IMR-90 (cell line): ENCODE results near the gene SPNS2. TPM values are rescaled to one million over a fixed set of nuclear protein-coding genes. Genes with fewer than 3 reads are reported as not detected.

Experiments used
- ATAC-seq: fragments of 200-7000 bp; cut with Tn5 transposase; 2 replicates; pipeline ENCODE4 v1.9.1; 2020; ENCODE audit warnings: low read depth, mild to moderate bottlenecking, moderate library complexity
- BruUV-seq: library from RNA; stranded (reverse); fragments of 400-500 nt; replicated peaks from 2 replicates; lab custom pipeline; 2021; lab: Mats Ljungman, UMichigan
- CTCF ChIA-PET: fragments of 300-600 bp; formaldehyde crosslinking; extraction: SDS; loops from one replicate; lab custom pipeline; 2021; ENCODE audit warnings: antibody characterized with exemption; lab: Yijun Ruan, JAX
- POLR2A ChIA-PET: fragments of 300-600 bp; sonication (Branson Sonifier 250); formaldehyde crosslinking; loops from one replicate; lab custom pipeline; 2022; ENCODE audit warnings: antibody characterized with exemption; ENCODE audit not compliant: unreplicated experiment; lab: Charles Lee
- DNase-seq: peaks from one replicate; pipeline ENCODE4 v3.0.0; 2013
- H2AFZ ChIP-seq: replicated peaks from 2 replicates; pipeline ENCODE3; 2013; ENCODE audit warnings: low read length, mild to moderate bottlenecking; ENCODE audit not compliant: poor library complexity
- H2AK5ac ChIP-seq: 2 replicates; pipeline ENCODE4 v1.6.1; 2013; ENCODE audit warnings: low read depth, low read length, inconsistent platforms
- H2AK9ac ChIP-seq: replicated peaks from 2 replicates; pipeline ENCODE3; 2013; ENCODE audit warnings: mild to moderate bottlenecking, low read depth, low read length, moderate library complexity; ENCODE audit not compliant: poor library complexity
- H2BK120ac ChIP-seq: 2 replicates; pipeline ENCODE4 v1.6.1; 2013; ENCODE audit warnings: low read depth, low read length, inconsistent platforms
- H2BK15ac ChIP-seq: 3 replicates; pipeline ENCODE4 v1.6.1; 2013; ENCODE audit warnings: low read depth, low read length, inconsistent platforms
- H2BK20ac ChIP-seq: 2 replicates; pipeline ENCODE4 v1.6.1; 2013; ENCODE audit warnings: low read depth, mild to moderate bottlenecking, inconsistent platforms, low read length, moderate library complexity
- H2BK5ac ChIP-seq: 2 replicates; pipeline ENCODE4 v1.6.1; 2013; ENCODE audit warnings: mild to moderate bottlenecking, low read depth, low read length, inconsistent platforms; ENCODE audit not compliant: poor library complexity, severe bottlenecking
- H3K14ac ChIP-seq: replicated peaks from 2 replicates; pipeline ENCODE4 v1.6.1; 2013; ENCODE audit warnings: low read depth, low read length, inconsistent platforms
- H3K18ac ChIP-seq: 2 replicates; pipeline ENCODE4 v1.6.1; 2013; ENCODE audit warnings: low read depth, low read length, control low read depth
- H3K23ac ChIP-seq: 2 replicates; pipeline ENCODE4 v1.6.1; 2013; ENCODE audit warnings: low read depth, low read length, inconsistent platforms
- H3K27ac ChIP-seq: 2 replicates; pipeline ENCODE4 v1.5.1; 2013; ENCODE audit warnings: mild to moderate bottlenecking, control low read depth, low read length; ENCODE audit not compliant: insufficient read depth
- H3K27me3 ChIP-seq: 2 replicates; pipeline ENCODE4 v1.6.1; 2013; ENCODE audit warnings: low read length; ENCODE audit not compliant: control insufficient read depth, insufficient read depth
- H3K36me3 ChIP-seq: 2 replicates; pipeline ENCODE4 v1.6.1; 2013; ENCODE audit warnings: low read length, mixed read lengths; ENCODE audit not compliant: control insufficient read depth, insufficient read depth
- H3K4ac ChIP-seq: 2 replicates; pipeline ENCODE4 v1.6.1; 2013; ENCODE audit warnings: low read depth, low read length, inconsistent platforms
- H3K4me1 ChIP-seq: 2 replicates; pipeline ENCODE4 v1.6.1; 2013; ENCODE audit warnings: low read length, mixed read lengths; ENCODE audit not compliant: control insufficient read depth, insufficient read depth
- H3K4me2 ChIP-seq: 2 replicates; pipeline ENCODE4 v1.6.1; 2013; ENCODE audit warnings: low read depth, mild to moderate bottlenecking, control low read depth, low read length, moderate library complexity
- H3K4me3 ChIP-seq: 2 replicates; pipeline ENCODE4 v1.5.1; 2013; ENCODE audit warnings: low read depth, mild to moderate bottlenecking, control low read depth, low read length, moderate library complexity; ENCODE audit not compliant: insufficient read depth
- H3K56ac ChIP-seq: 2 replicates; pipeline ENCODE4 v1.6.1; 2013; ENCODE audit warnings: low read length, inconsistent platforms; ENCODE audit not compliant: insufficient read depth; ENCODE audit errors: extremely low read depth
- H3K79me1 ChIP-seq, 2 experiments: 2 replicates each; pipeline ENCODE4 v1.6.1; 2013; ENCODE audit warnings: low read length in 2 of 2, inconsistent platforms in 1 of 2, low read depth in 1 of 2
- H3K9ac ChIP-seq: 2 replicates; pipeline ENCODE4 v1.6.1; 2013; ENCODE audit warnings: low read depth, low read length, control low read depth
- H3K9me1 ChIP-seq: 2 replicates; pipeline ENCODE4 v1.6.1; 2013; ENCODE audit warnings: low read length, inconsistent platforms; ENCODE audit not compliant: insufficient read depth
- H3K9me3 ChIP-seq: 2 replicates; pipeline ENCODE4 v1.6.1; 2013; ENCODE audit warnings: low read length; ENCODE audit not compliant: control insufficient read depth, insufficient read depth
- H4K20me1 ChIP-seq: 2 replicates; pipeline ENCODE4 v1.6.1; 2013; ENCODE audit warnings: low read length, inconsistent platforms; ENCODE audit not compliant: insufficient read depth
- H4K5ac ChIP-seq: 2 replicates; pipeline ENCODE4 v1.6.1; 2013; ENCODE audit warnings: mild to moderate bottlenecking, low read depth, low read length, control low read depth
- H4K8ac ChIP-seq, 2 experiments: 2 replicates each; pipeline ENCODE4 v1.6.1; 2013; ENCODE audit warnings: low read depth in 2 of 2, low read length in 2 of 2, control low read depth in 1 of 2, inconsistent platforms in 1 of 2
- H4K91ac ChIP-seq: 2 replicates; pipeline ENCODE4 v1.6.1; 2013; ENCODE audit warnings: low read depth, low read length, inconsistent platforms; ENCODE audit not compliant: insufficient read depth
- CTCF ChIP-seq: conservative IDR thresholded peaks from 2 replicates; pipeline ENCODE4 v1.5.1; 2012; ENCODE audit warnings: mild to moderate bottlenecking, low read depth, low read length, improper control_type of control experiment
- WGBS, 2 experiments: methylation state at CpG; one replicate each; pipeline versions ENCODE4 v1.1.5 to v1.1.7; 2013; ENCODE audit warnings: missing lambda C conversion rate in 2 of 2; ENCODE audit not compliant: insufficient read length in 1 of 2; ENCODE audit errors: extremely low coverage in 2 of 2; 5-methylcytosine and 5-hydroxymethylcytosine counted together
- dilution Hi-C: fragments of 300-500 bp; cut with HindIII; formaldehyde crosslinking; loops from one replicate; pipeline ENCODE4 v1.14.3; 2018; ENCODE audit warnings: low sequenced_read_pairs; ENCODE audit not compliant: unreplicated experiment
- in situ Hi-C: fragments of 300-500 bp; cut with MboI; formaldehyde crosslinking; loops from 3 replicates; pipeline ENCODE4 v1.14.3; 2019; ENCODE audit warnings: low sequenced_read_pairs, inconsistent platforms, mixed read lengths
- intact Hi-C: fragments of 100-400 bp; cut with micrococcal nuclease; formaldehyde crosslinking; loops from 2 replicates; pipeline ENCODE4 v1.10.0; 2022
- polyA plus RNA-seq, 3 experiments: library from polyadenylated mRNA; depleted of rRNA; stranded (reverse); fragments of >200 nt; gene quantifications; 2 replicates each; pipeline ENCODE4 v1.2.3, GENCODE V29; 2012; ENCODE audit warnings: low replicate concordance in 1 of 3
- total RNA-seq: library from RNA; depleted of rRNA; stranded (reverse); fragments of >200 nt; gene quantifications from 2 replicates; pipeline ENCODE4 v1.2.3, GENCODE V29; 2012

Gene SPNS2
- total and polyA plus RNA-seq, 2 of the 4 experiments (the other 2 are of a cell fraction), result under 0.01 TPM; not detected in 1

- Histone ChIP-seq H3K27ac (no peak overlapping the region), H3K9me3 (no peaks in the 10 kb centered on the region), H3K27me3 (peaks cover 38% of the 10 kb centered on the region), H2BK20ac (no peak overlapping the region), H3K4me2 (no peak overlapping the region), H2AK5ac (no peak overlapping the region), H2BK15ac (no peak overlapping the region), H3K4ac (no peak overlapping the region), H3K18ac (no peak overlapping the region), H2BK5ac (no peak overlapping the region), H3K14ac (no peak overlapping the region), H3K23ac (no peak overlapping the region), H3K9ac (no peak overlapping the region), H2AK9ac (no peak overlapping the region), H4K8ac (no peak overlapping the region), H3K4me1 (peaks cover 1% of the 10 kb centered on the region; the same call in 1 of the 2 replicates), H2BK120ac (no peak overlapping the region), H2AFZ (no peak overlapping the region), H4K91ac (no peak overlapping the region), H4K5ac (no peak overlapping the region), H3K79me1 (no peaks in the 10 kb centered on the region), H3K36me3 (no peaks in the 10 kb centered on the region), H3K56ac (no peak overlapping the region), H3K9me1 (no peaks in the 10 kb centered on the region), H4K20me1 (no peaks in the 10 kb centered on the region), H3K4me3 (no peak overlapping the region)
- BruUV-seq, result no TSS peak
- intact Hi-C loops (no loop called here), in situ Hi-C loops (loop anchor here (10.0 kb wide), 1 partner anchor 313 kb away; no protein-coding TSS in a partner anchor), dilution Hi-C loops (no loop called here)
- no peak for TF ChIP-seq CTCF
- WGBS, 2 experiments, result 10% methylated on average over 2 of the region's 9 CpGs; no CpG with 5 or more reads in 1 of the 2 experiments
- ChIA-PET CTCF (no interaction called here), POLR2A (no interaction called here)
- ATAC-seq (no peak), DNase-seq (no peak)
These were observed 73.5 kb downstream of the SPNS2 start for GRCh38 chr17:4572131-4572530.
